SJCRH30 (cell line): ENCODE measurements around the gene ANTXRL. TPM values are rescaled to one million over a fixed set of nuclear protein-coding genes. Genes with fewer than 3 reads are reported as not detected.

Source experiments
- DNase-seq, 2 experiments: peaks; one replicate each; pipeline ENCODE4 v3.0.0-alpha.2; 2015 to 2020
- H3K27ac ChIP-seq: fragments of 250-450 bp; sonication (Bioruptor Pico); 2 replicates; pipeline ENCODE4 v1.5.1; 2020; ENCODE audit warnings: mild to moderate bottlenecking, moderate library complexity
- H3K27me3 ChIP-seq: fragments of 250-450 bp; sonication (Bioruptor Pico); 2 replicates; pipeline ENCODE4 v1.5.1; 2020; ENCODE audit warnings: mild to moderate bottlenecking, moderate library complexity
- H3K36me3 ChIP-seq: fragments of 250-450 bp; sonication (Bioruptor Pico); 2 replicates; pipeline ENCODE4 v1.5.1; 2020; ENCODE audit warnings: mild to moderate bottlenecking, moderate library complexity
- H3K4me1 ChIP-seq: fragments of 250-450 bp; sonication (Bioruptor Pico); 2 replicates; pipeline ENCODE4 v1.5.1; 2020; ENCODE audit warnings: mild to moderate bottlenecking, moderate library complexity
- H3K4me3 ChIP-seq: fragments of 250-450 bp; sonication (Bioruptor Pico); 2 replicates; pipeline ENCODE4 v1.5.1; 2020; ENCODE audit warnings: mild to moderate bottlenecking, moderate library complexity
- H3K9me3 ChIP-seq: fragments of 250-450 bp; sonication (Bioruptor Pico); replicated peaks from 2 replicates; pipeline ENCODE4 v1.5.1; 2020; ENCODE audit warnings: mild to moderate bottlenecking, moderate library complexity
- total RNA-seq: library from RNA; depleted of rRNA; stranded (reverse); fragments of >200 nt; shearing (Covaris generic); gene quantifications from 2 replicates; pipeline ENCODE4 v1.2.3, GENCODE V29; 2014

The ANTXRL gene
- total RNA-seq, 1 experiment from 2014 or later, result not detected

GRCh38 chr10:46282842-46283574 is 3.8 kb upstream of the ANTXRL start:
- Histone ChIP-seq H3K36me3 (no peaks in the 10 kb centered on the region), H3K27me3 (no peaks in the 10 kb centered on the region), H3K4me1 (no peaks in the 10 kb centered on the region), H3K4me3 (no peak overlapping the region), H3K9me3 (no peaks in the 10 kb centered on the region), H3K27ac (no peak overlapping the region)
- no peak for DNase-seq

DNA sequence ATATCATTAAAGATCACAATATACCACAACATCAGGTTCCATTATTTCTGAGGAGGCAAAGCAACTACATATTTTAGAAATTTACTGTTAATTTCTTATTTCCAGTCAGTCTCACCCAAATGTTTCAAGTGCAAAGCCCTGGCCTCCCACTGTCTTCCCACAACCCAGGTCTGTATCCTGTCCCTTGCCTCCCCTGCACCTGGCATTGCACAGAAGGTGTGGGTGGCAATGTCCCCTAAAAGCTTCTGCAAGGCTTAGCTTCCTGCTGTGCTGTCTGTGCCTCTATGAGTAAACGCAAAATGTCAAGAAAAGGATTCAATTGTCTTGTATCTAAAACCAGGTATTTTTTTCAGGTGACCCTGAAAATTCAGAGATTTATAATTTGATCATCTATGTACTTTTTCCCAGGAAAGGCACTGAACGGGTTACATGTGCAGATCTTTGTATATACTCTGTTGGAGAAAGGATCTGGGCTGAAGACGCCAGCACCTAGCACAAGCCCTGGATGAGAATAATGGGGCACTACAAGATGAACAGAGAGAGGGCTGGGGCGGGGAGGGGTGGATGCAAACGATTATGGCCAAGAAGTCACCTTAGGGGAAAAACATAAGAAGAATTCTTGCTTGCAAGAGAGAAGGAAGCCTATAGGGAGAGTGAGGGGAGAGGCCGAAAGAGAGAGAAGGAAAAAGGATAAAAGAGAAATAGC is 3.1 kb upstream of the ANTXRL start:
- no peaks in the 10 kb centered on the region for H3K9me3 ChIP-seq
- H3K4me3 ChIP-seq, result peak overlapping the region; percentile 62
- no peaks in the 10 kb centered on the region for H3K27me3 ChIP-seq
- no peak overlapping the region for H3K27ac ChIP-seq
- DNase-seq, result no peak
- H3K36me3 ChIP-seq, result no peaks in the 10 kb centered on the region
- no peaks in the 10 kb centered on the region for H3K4me1 ChIP-seq

DNA sequence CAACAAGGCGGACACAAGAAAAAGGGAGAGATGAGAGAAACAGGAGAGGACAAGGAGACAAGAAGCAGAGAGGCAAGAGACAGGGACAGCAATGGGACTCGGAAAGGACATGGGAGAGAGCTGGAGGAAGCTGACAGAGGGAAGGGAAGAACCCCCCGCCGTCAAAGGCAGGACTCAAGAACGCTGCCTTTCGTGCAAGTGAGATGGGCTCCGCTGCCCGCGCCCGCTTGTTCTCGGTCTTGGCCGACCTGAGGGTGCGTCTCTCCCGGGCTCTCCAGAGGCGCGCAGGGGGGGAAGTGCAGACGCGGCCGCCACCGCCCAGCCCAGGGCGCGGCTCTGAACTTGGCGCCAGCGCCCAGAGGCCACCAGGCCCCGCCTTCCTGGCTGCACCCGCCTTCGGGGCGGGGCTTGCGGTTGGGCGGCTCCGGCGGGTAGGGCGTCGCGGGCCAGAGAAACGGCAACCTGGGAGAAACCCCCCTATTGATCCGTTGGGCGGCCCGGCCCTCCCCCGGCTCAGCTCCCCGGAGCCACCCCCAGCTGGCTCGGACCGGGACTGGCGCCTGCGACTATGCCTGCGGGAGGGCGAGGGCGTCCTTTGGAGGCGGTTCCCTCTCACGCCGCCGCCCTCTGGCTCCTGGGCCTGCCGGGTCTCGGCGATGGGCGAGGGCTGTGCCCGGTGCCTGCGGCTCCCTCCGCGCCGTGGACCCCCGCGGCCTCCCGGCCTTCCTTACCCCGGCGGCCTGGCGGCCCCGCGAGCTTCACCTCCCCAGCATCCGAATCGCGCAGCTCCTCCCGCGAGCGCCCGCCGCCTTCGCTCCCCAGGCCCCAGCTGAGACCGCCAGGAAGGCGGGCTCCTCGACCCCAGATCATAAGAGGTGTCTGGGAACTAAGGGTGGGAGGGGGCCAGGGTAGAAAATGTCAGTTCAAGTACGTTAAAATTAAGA is 2.2 kb upstream of the ANTXRL start:
- Histone ChIP-seq H3K27me3 (no peaks in the 10 kb centered on the region), H3K9me3 (no peaks in the 10 kb centered on the region), H3K36me3 (no peaks in the 10 kb centered on the region), H3K4me1 (no peaks in the 10 kb centered on the region), H3K27ac (no peak overlapping the region), H3K4me3 (peak overlapping the region; percentile 62)
- peak; percentile 50 to 65 for DNase-seq

DNA sequence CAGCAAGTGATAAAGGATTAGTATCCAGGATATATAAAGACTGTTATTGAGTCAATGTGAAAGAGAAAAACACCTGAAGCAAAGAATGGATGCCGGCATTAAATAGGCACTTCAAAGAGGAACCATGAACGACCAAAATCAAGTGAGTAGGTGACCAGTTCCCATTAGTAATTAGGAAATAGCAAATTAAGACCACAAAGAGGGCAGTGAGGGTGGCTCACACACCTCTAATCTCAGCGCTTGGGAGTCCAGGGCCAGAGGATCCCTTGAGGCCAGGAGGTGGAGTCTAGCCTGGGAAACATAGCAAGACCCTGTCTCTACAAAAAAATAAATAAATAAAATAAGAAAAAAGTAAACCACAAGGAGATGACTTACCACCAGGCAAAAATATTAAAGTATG is 1.5 kb upstream of the ANTXRL start:
- Histone ChIP-seq H3K27me3 (no peaks in the 10 kb centered on the region), H3K27ac (no peak overlapping the region), H3K36me3 (no peaks in the 10 kb centered on the region), H3K4me1 (no peaks in the 10 kb centered on the region), H3K9me3 (no peaks in the 10 kb centered on the region), H3K4me3 (peak overlapping the region; percentile 62)
- DNase-seq, result no peak

DNA sequence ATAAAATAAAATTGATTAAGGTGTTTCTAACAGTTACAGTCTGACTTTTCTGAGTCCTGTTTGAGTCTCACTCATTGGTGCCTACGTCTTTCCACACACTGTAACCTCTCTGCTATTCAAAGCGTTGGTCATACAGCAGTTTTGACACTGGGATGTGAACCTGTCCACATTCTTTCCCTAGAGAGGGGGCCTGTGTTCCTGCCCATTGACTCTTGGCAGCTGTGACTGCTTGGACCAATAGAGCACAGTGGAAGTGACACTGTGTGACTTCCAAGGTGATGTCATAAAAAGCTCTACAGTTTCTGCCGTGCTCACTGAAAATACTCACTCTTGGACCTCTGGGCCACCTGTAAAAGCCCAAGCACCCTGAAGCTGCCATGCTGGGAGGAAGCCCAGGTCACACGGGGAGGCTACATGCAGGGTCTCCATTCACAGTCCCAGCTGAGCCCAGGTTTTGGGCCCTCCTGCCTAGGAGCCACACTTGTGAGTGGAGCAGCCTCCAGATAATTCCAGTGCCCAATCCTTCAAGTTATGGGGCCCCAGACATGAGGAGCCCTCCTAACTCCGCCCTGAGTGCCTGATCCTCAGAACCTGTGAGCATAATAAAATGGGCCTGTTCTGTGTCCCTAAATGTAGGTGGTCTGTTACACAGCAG is 704 bp upstream of the ANTXRL start:
- Histone ChIP-seq H3K9me3 (no peaks in the 10 kb centered on the region), H3K4me3 (no peak overlapping the region), H3K36me3 (no peaks in the 10 kb centered on the region), H3K27ac (no peak overlapping the region), H3K27me3 (no peaks in the 10 kb centered on the region), H3K4me1 (no peaks in the 10 kb centered on the region)
- no peak for DNase-seq

DNA sequence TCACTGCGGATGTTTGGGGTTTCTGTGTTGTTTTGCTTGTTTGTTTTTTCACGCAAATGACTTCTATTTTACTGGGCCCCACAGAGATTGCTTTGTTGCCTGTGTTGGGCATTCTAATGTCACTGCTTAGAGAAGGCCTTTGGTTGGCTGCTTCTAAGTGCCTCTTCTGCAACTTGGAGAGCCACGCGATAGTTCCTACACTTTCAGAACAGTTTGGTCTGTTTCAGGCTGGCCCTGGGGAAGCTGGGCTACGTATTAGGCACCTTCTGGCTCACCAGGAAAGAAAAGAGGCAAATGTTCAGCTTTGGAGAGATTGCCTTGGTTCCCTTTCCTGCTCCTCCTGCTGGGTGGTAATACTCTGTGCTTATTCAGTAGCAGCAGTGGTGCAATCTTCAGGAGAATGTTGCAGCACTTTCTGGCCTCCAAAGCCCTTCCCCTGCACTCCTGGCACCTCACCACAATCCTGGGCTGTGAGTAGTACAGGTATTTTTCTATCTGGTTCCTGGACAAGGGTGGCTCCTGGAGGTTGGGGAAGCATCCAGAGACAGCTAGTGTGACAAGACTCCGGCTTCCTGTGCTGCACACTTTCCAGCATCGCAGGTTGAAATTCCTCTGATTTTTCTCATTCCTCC is 1.2 kb downstream of the ANTXRL start:
- no peak overlapping the region for H3K27ac ChIP-seq
- H3K27me3 ChIP-seq, result no peaks in the 10 kb centered on the region
- no peak for DNase-seq
- H3K36me3 ChIP-seq, result no peaks in the 10 kb centered on the region
- no peaks in the 10 kb centered on the region for H3K4me1 ChIP-seq
- no peaks in the 10 kb centered on the region for H3K9me3 ChIP-seq
- no peak overlapping the region for H3K4me3 ChIP-seq

- no peaks in the 10 kb centered on the region for H3K9me3 ChIP-seq
- H3K4me3 ChIP-seq, result no peak overlapping the region
- DNase-seq, result no peak
- no peaks in the 10 kb centered on the region for H3K4me1 ChIP-seq
- H3K27me3 ChIP-seq, result no peaks in the 10 kb centered on the region
- no peak overlapping the region for H3K27ac ChIP-seq
- no peaks in the 10 kb centered on the region for H3K36me3 ChIP-seq
Measured at GRCh38 chr10:46288601-46289206, 1.9 kb downstream of the ANTXRL start.

DNA sequence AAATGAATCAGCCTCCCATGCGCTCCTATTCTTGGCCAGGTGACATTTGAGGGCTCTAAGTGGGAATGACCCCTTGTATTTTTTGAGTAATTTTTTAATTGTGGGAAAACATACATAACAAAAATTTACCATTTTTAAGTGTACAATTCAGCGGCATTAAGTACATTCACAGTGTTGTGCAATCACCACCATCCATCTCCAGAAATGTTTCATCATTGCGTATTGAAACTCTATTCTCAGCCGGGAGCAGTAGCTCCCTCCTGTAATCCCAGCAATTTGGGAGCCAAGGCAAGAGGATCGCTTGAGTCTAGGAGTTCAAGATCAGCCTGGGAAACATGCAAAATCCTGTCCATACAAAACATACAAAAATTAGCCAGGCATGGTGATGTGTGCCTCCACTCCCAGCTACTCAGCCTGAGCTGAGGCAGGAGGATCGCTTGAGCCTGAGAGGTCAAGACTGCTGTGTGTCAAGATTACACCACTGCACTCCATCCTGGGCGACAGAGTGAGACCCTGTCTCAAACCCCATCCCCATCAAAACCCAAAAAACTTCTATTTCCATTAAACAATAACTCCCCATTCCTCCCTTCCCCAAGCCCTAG is 2.5 kb downstream of the ANTXRL start:
- Histone ChIP-seq H3K4me1 (no peaks in the 10 kb centered on the region), H3K27ac (no peak overlapping the region), H3K9me3 (no peaks in the 10 kb centered on the region), H3K4me3 (no peak overlapping the region), H3K27me3 (no peaks in the 10 kb centered on the region), H3K36me3 (no peaks in the 10 kb centered on the region)
- no peak for DNase-seq

DNA sequence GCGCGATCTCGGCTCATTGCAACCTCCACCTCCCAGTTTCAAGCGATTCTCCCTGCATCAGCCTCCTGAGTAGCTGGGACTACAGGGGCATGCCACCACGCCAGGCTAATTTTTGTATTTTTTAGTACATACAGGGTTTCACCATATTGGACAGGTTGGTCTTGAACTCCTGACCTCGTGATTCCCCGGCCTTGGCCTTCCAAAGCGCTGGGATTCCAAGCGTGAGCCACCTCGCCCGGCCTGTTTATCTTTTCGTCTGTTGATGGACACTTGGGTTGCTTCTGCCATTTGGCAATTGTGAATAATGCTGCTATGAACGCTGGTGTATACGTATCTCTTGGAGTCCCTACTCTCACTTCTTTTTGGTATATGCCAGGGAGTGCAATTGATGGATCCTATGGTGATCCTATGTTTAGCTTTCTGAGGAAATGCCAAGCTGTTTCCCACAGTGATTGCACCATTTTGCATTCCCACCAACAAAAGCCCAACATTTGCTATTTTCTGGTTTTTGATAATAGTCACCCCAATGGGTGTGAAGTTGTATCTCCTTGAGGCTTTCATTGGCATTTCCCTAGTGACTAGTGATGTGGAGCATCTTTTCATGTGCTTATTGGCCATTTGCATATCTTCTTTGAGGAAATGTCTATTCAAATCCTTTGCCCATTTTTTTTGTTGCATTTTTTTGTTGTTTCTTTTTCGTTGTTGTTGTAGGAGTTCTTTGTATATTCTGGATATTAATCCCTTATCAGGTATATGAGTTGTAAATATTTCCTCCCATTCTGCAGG is 3.5 kb downstream of the ANTXRL start:
- H3K27ac ChIP-seq, result no peak overlapping the region
- H3K9me3 ChIP-seq, result no peaks in the 10 kb centered on the region
- H3K27me3 ChIP-seq, result no peaks in the 10 kb centered on the region
- no peaks in the 10 kb centered on the region for H3K4me1 ChIP-seq
- H3K36me3 ChIP-seq, result no peaks in the 10 kb centered on the region
- H3K4me3 ChIP-seq, result no peak overlapping the region
- DNase-seq, result no peak

- H3K9me3 ChIP-seq, result no peaks in the 10 kb centered on the region
- H3K4me1 ChIP-seq, result no peaks in the 10 kb centered on the region
- DNase-seq, result no peak
- no peaks in the 10 kb centered on the region for H3K27me3 ChIP-seq
- no peaks in the 10 kb centered on the region for H3K36me3 ChIP-seq
- no peak overlapping the region for H3K4me3 ChIP-seq
- H3K27ac ChIP-seq, result no peak overlapping the region
Measured at GRCh38 chr10:46291817-46292572, 5.2 kb downstream of the ANTXRL start.

GRCh38 chr10:46292573-46293023 is 5.8 kb downstream of the ANTXRL start:
- Histone ChIP-seq H3K36me3 (no peaks in the 10 kb centered on the region), H3K27me3 (no peaks in the 10 kb centered on the region), H3K4me1 (no peaks in the 10 kb centered on the region), H3K9me3 (no peaks in the 10 kb centered on the region), H3K27ac (no peak overlapping the region), H3K4me3 (no peak overlapping the region)
- no peak for DNase-seq

- H3K4me3 ChIP-seq, result no peak overlapping the region
- no peaks in the 10 kb centered on the region for H3K4me1 ChIP-seq
- no peak for DNase-seq
- H3K27ac ChIP-seq, result no peak overlapping the region
- H3K9me3 ChIP-seq, result no peaks in the 10 kb centered on the region
- no peaks in the 10 kb centered on the region for H3K27me3 ChIP-seq
- H3K36me3 ChIP-seq, result no peaks in the 10 kb centered on the region
Measured at GRCh38 chr10:46293228-46293627, 6.4 kb downstream of the ANTXRL start.
